Ascending aorta (tissue), 2 donors: Measurements from ENCODE around the gene SH2D3C. TPM values are rescaled to one million over a fixed set of nuclear protein-coding genes. Genes with fewer than 3 reads are reported as not detected.
"Not testable (repeated sequence)": the region's sequence is repeated elsewhere in the genome, so short reads cannot be mapped to it uniquely, and the experiment has no call there.

ENCODE experiments used
- DNase-seq, 2 donors: peaks; one replicate each; pipeline ENCODE4 v3.0.0-alpha.2; 2019; ENCODE audit warnings: low spot score in 2 of 2
- H3K27ac ChIP-seq, 2 donors: fragments of 200-600 bp; sonication (generic); one replicate each; pipeline ENCODE4 v1.5.1; 2016 to 2017; ENCODE audit warnings: mild to moderate bottlenecking in 1 of 2
- H3K27me3 ChIP-seq: fragments of 200-600 bp; sonication (generic); one replicate; pipeline ENCODE4 v1.5.1; 2017
- H3K36me3 ChIP-seq, 2 donors: fragments of 200-600 bp; sonication (generic); one replicate each; pipeline ENCODE4 v1.5.1; 2016
- H3K4me1 ChIP-seq, 2 donors: fragments of 200-600 bp; sonication (generic); one replicate each; pipeline ENCODE4 v1.5.1; 2016 to 2017; ENCODE audit warnings: mild to moderate bottlenecking in 1 of 2
- H3K4me3 ChIP-seq, 2 donors: fragments of 200-600 bp; sonication (generic); one replicate each; pipeline ENCODE4 v1.5.1; 2016 to 2017; ENCODE audit warnings: mild to moderate bottlenecking in 1 of 2
- H3K9me3 ChIP-seq, 2 donors: fragments of 200-600 bp; sonication (generic); one replicate each; pipeline ENCODE4 v1.5.1; 2016
- intact Hi-C: fragments of 100-400 bp; cut with DNase I; formaldehyde crosslinking; loops from one replicate; pipeline ENCODE4 v1.15.1; 2023
- total RNA-seq: library from RNA; depleted of rRNA; stranded (reverse); fragments of >200 nt; gene quantifications from one replicate; pipeline ENCODE4 v1.1.0, GENCODE V29; 2016
- TF ChIP-seq, protein P1 (sequence below), 3 experiments: fragments of 200-600 bp in 2 of 3; fragments of 450-650 bp in 1 of 3; sonication (generic) in 2 of 3; IDR thresholded peaks; one replicate each; pipeline ENCODE4 v1.5.1; 2016 to 2019; ENCODE audit warnings: antibody characterized with exemption in 3 of 3, mild to moderate bottlenecking in 1 of 3, moderate library complexity in 1 of 3

The SH2D3C gene
- total RNA-seq, 1 donor from 2014 or later, result 49.5 TPM

DNA sequence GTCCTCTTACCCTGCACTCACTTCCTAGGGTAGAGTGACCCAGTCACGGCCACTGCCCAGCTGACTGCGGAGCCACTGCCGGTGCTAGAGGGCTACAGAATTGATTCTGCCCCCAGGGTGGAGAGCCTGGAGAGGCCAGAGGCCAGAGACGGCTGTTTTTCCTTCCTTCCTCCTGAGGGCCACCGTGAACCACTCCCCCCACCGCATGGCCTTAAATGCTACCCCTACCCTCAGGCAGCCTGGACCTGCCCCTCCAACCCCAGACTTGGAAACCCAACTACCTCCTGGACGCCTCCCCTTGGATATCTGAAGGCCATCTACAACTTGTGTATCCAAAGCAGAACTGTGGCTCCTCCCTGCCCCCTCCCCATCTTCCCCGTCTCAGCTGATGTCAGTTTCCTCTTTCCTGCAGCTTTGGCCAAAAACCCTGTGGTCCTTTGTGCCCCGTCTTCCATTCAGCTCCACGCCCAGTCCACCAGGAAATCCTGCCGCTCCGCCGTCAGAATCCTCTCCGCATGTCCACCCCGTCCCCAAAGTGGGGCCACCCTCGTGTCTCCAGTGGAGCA lies 16.3 kb downstream of the SH2D3C start:
- H3K4me1 ChIP-seq, result no peaks in the 10 kb centered on the region
- no peaks in the 10 kb centered on the region for H3K9me3 ChIP-seq
- no peak for DNase-seq
- no peaks in the 10 kb centered on the region for H3K27me3 ChIP-seq
- H3K4me3 ChIP-seq, result no peak overlapping the region
- TF ChIP-seq, protein P1, sequence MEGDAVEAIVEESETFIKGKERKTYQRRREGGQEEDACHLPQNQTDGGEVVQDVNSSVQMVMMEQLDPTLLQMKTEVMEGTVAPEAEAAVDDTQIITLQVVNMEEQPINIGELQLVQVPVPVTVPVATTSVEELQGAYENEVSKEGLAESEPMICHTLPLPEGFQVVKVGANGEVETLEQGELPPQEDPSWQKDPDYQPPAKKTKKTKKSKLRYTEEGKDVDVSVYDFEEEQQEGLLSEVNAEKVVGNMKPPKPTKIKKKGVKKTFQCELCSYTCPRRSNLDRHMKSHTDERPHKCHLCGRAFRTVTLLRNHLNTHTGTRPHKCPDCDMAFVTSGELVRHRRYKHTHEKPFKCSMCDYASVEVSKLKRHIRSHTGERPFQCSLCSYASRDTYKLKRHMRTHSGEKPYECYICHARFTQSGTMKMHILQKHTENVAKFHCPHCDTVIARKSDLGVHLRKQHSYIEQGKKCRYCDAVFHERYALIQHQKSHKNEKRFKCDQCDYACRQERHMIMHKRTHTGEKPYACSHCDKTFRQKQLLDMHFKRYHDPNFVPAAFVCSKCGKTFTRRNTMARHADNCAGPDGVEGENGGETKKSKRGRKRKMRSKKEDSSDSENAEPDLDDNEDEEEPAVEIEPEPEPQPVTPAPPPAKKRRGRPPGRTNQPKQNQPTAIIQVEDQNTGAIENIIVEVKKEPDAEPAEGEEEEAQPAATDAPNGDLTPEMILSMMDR (IDR thresholded peaks at IDR 0.05), result no peak
- intact Hi-C loops, result no loop called here
- peak overlapping the region; percentile 6 to 56 for H3K27ac ChIP-seq
- no peaks in the 10 kb centered on the region for H3K36me3 ChIP-seq

DNA sequence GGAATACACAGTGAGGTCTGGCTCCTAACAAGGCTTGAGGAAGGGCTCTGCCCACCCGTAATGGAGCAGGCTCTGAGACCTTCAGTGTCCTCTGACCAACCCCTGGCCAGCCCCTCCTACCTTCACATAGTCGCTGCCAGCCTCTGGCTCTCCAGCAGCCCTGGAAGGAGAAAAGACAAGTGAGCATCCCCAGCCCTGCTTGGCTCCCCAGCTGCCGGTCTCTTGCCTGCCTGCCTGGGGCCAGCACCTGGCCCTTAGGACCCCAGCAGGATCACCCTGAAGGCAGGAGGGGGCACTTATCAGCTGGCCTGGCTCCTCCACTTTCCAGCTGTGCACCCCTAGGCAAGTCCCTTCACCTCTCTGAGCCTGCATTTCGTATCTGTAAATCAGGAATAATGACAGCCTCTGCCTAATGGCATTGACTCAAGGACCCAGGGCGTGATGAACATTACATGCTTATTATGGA lies 16.9 kb downstream of the SH2D3C start:
- intact Hi-C loops, result no loop called here
- Histone ChIP-seq H3K9me3 (no peaks in the 10 kb centered on the region), H3K4me1 (no peaks in the 10 kb centered on the region), H3K27ac (peak overlapping the region; percentile 6 to 31), H3K27me3 (no peaks in the 10 kb centered on the region), H3K36me3 (no peaks in the 10 kb centered on the region), H3K4me3 (no peak overlapping the region)
- no peak for DNase-seq
- TF ChIP-seq, protein P1 (IDR thresholded peaks at IDR 0.05), result no peak

DNA sequence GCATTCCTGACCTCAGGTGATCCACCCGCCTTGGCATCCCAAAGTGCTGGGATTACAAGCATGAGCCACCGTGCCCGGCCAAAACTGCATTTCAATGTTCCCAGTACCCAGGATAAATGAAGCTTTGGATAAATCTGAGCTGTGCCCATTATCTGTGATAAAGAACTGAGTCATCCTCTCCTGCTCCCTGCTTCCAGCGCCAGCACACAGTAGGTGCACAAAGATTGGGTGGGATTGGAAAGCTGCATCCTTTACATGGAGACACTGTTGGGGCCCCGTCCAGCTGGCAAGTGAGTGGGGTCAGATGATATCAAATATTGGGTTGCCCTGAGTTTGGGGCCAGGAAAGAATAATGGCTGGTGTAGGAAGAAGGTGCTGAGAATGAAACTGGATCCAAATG lies 17.4 kb downstream of the SH2D3C start:
- TF ChIP-seq, protein P1 (IDR thresholded peaks at IDR 0.05), result no peak
- H3K27me3 ChIP-seq, result no peaks in the 10 kb centered on the region
- intact Hi-C loops, result no loop called here
- H3K36me3 ChIP-seq, result no peaks in the 10 kb centered on the region
- no peak overlapping the region for H3K4me3 ChIP-seq
- DNase-seq, result no peak
- H3K9me3 ChIP-seq, result no peaks in the 10 kb centered on the region
- no peaks in the 10 kb centered on the region for H3K4me1 ChIP-seq
- no peak overlapping the region for H3K27ac ChIP-seq

DNA sequence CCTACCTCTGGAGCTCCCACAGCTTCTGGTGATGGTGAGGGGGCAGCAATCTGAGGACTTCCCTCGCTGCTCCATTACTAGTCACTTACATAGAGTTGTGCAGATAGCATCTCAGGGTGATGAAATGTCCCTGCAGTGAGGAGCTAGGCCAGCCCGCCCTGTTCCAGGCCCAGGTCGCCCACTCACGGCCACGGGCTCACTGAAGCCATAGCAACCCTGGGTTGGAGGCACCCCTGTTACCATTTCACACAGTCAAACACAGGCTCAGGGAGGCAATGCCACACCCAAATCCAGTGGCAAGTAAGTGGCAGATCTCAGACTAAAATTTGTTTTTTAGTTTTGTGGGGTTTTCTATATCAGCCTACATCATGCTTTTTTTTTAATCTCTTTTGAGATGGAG lies 19.6 kb downstream of the SH2D3C start:
- H3K4me3 ChIP-seq, result no peak overlapping the region
- H3K9me3 ChIP-seq, result no peaks in the 10 kb centered on the region
- no peak for DNase-seq
- peaks cover 6% of the 10 kb centered on the region for H3K27me3 ChIP-seq
- TF ChIP-seq, protein P1 (IDR thresholded peaks at IDR 0.05), result no peak
- H3K27ac ChIP-seq, result no peak overlapping the region
- no peaks in the 10 kb centered on the region for H3K36me3 ChIP-seq
- intact Hi-C loops, result no loop called here
- peaks cover 0 to 4% of the 10 kb centered on the region in 2 donors for H3K4me1 ChIP-seq

DNA sequence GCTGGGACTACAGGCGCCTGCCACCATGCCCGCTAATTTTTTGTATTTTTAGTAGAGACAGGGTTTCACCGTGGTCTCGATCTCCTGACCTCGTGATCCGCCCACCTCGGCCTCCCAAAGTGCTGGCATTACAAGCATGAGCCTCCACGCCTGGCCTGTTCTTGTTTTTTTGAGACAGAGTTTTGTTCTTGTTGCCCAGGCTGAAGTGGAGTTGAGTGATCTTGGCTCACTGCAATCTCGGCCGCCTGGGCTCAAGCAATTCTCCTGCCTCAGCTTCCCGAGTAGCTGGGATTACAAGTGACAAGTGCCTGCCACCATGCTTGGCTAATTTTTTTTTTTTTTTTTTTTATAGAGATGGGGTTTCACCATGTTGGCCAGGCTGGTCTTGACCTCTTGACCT lies 21.7 kb downstream of the SH2D3C start:
- H3K27me3 ChIP-seq, H3K4me1 ChIP-seq, DNase-seq, H3K36me3 ChIP-seq, H3K27ac ChIP-seq, H3K9me3 ChIP-seq, H3K4me3 ChIP-seq, intact Hi-C loops: not testable (repeated sequence)

DNA sequence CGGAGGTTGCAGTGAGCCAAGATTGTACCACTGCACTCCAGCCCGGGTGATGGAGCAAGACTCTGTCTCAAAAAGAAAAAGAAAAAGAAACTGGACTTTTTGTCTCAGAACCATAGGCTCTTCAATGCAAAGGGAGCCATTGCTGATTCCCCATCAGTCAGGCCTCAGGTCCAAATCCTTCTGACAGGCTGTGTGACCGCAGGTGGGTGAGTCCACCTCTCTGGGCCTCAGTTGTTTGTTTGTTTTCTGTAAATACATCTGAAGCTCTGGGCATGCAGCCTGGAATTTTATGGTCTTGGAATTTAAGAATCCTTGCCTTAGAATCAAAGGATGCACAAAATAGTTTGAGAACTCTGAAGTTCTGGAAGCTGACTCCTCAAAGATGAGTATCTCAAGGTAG lies 22.2 kb downstream of the SH2D3C start:
- TF ChIP-seq, protein P1 (IDR thresholded peaks at IDR 0.05), result no peak
- peaks cover 6% of the 10 kb centered on the region for H3K27me3 ChIP-seq

More for the DNA sequence above, 22.2 kb downstream of the SH2D3C start:
- Histone ChIP-seq H3K4me3 (no peak overlapping the region), H3K36me3 (no peaks in the 10 kb centered on the region), H3K9me3 (no peaks in the 10 kb centered on the region), H3K27ac (no peak overlapping the region), H3K4me1 (peaks cover 0 to 4% of the 10 kb centered on the region in 2 donors)
- intact Hi-C loops, result no loop called here
- no peak for DNase-seq
